Measurements from ENCODE around the gene NRL.
A peak's percentile ranks its signal among the peaks of the same experiment; 100 is the strongest.

The NRL gene

GRCh38 chr14:24130380-24130716 lies 15.6 kb upstream of the NRL start, which contains the start of gene FITM1:
TSS of gene FITM1 (plus strand) at chr14:24130659. CDS start at chr14:24131564, 905 bp downstream.
- ChIA-PET POLR2A (interaction anchor here (1.5 kb wide), 1 partner anchor 16 kb away, joined by 3 read pairs; the partner anchor contains the start of genes DCAF11 and NRL), CTCF (interaction anchor here (9.1 kb wide), 1 partner anchor 13 kb away, joined by 58 read pairs; the partner anchor contains the start of genes DCAF11 and NRL)
- no peak for DNase-seq (ENCODE audit: extremely low spot score)
- TF ChIP-seq CTCF (IDR thresholded peaks at IDR 0.05; ENCODE audit: control extremely low read depth, extremely low read depth, low read depth, missing control alignments): no peak

GRCh38 chr14:24129410-24129998 lies 14.8 kb upstream of the NRL start:
- no peak for DNase-seq (ENCODE audit: extremely low spot score)
- no peak for TF ChIP-seq CTCF (IDR thresholded peaks at IDR 0.05; ENCODE audit: control extremely low read depth, extremely low read depth, low read depth, missing control alignments)
- ChIA-PET POLR2A (interaction anchor here (1.5 kb wide), 1 partner anchor 15 kb away, joined by 3 read pairs; the partner anchor contains the start of genes DCAF11 and NRL), CTCF (interaction anchor here (1.7 to 9.1 kb wide), 2 partner anchors 12 to 21 kb away, joined by 7 to 58 read pairs; partner anchors contain the start of genes DCAF11 and NRL)

GRCh38 chr14:24127673-24128072 lies 12.9 kb upstream of the NRL start:
- CTCF ChIA-PET: interaction anchor here (1.0 to 9.1 kb wide), 4 partner anchors 11 to 34 kb away, joined by 3 to 58 read pairs (median 21); partner anchors contain the start of genes DCAF11, IRF9 and NRL
- no peak for TF ChIP-seq CTCF (IDR thresholded peaks at IDR 0.05; ENCODE audit: control extremely low read depth, extremely low read depth, low read depth, missing control alignments)
- POLR2A ChIA-PET: interaction anchor here (1.8 to 2.2 kb wide), 2 partner anchors 8 to 13 kb away, joined by 7 read pairs; partner anchors contain the start of genes DCAF11, NRL and PSME1
- DNase-seq (ENCODE audit: extremely low spot score): no peak

- ChIA-PET CTCF (interaction anchor here (1.0 to 9.1 kb wide), 7 partner anchors 9 to 37 kb away, joined by 3 to 58 read pairs (median 5); partner anchors contain the start of genes DCAF11, EMC9, IRF9 and NRL), POLR2A (interaction anchor here (1.8 to 2.2 kb wide), 2 partner anchors 9 to 12 kb away, joined by 7 read pairs; partner anchors contain the start of genes DCAF11, NRL and PSME1)
- no peak for DNase-seq (ENCODE audit: extremely low spot score)
- no peak for TF ChIP-seq CTCF (IDR thresholded peaks at IDR 0.05; ENCODE audit: control extremely low read depth, extremely low read depth, low read depth, missing control alignments)
Measured at GRCh38 chr14:24126939-24127338, 12.2 kb upstream of the NRL start.

GRCh38 chr14:24123424-24124417 lies 9.0 kb upstream of the NRL start:
- ChIA-PET POLR2A (interaction anchor here (0.7 to 3.2 kb wide), 2 partner anchors 9 to 13 kb away, joined by 3 to 18 read pairs; partner anchors contain the start of genes DCAF11 and NRL), CTCF (interaction anchor here (1.0 to 6.5 kb wide), 11 partner anchors 9 to 553 kb away, joined by 3 to 38 read pairs (median 5); partner anchors contain the start of genes DCAF11, IRF9 and NRL)
- TF ChIP-seq CTCF (IDR thresholded peaks at IDR 0.05; ENCODE audit: control extremely low read depth, extremely low read depth, low read depth, missing control alignments): no peak
- DNase-seq (ENCODE audit: extremely low spot score): peak; percentile 45

- ChIA-PET CTCF (interaction anchor here (1.3 to 6.5 kb wide), 5 partner anchors 8 to 553 kb away, joined by 3 to 38 read pairs (median 6); partner anchors contain the start of genes DCAF11, IRF9 and NRL), POLR2A (no interaction called here)
- TF ChIP-seq CTCF (IDR thresholded peaks at IDR 0.05; ENCODE audit: control extremely low read depth, extremely low read depth, low read depth, missing control alignments): no peak
- DNase-seq (ENCODE audit: extremely low spot score): no peak
Measured at GRCh38 chr14:24122898-24123297, 8.1 kb upstream of the NRL start.
